Pancreas (tissue), 10 donors: ENCODE data around the gene AGTRAP. TPM values are rescaled to one million over a fixed set of nuclear protein-coding genes. Genes with fewer than 3 reads are reported as not detected.
A peak's percentile ranks its signal among the peaks of the same experiment; 100 is the strongest.

ENCODE experiments used
- ATAC-seq, 4 donors: fragments of 200-7000 bp; cut with Tn5 transposase; one replicate each; pipeline versions ENCODE4 v1.8.0 to v1.9.1; 2020; ENCODE audit warnings: mild to moderate bottlenecking in 4 of 4, moderate library complexity in 4 of 4
- DNase-seq, 6 donors: peaks; one replicate each; pipeline ENCODE4 v3.0.0-alpha.2; 2020
- FAIRE-seq: peaks from 2 replicates; lab custom pipeline; 2012; peaks lifted over from hg19 to GRCh38; lab: Jason Lieb, UNC
- H3K27ac ChIP-seq, 4 donors: fragments of 200-600 bp; sonication (generic); 1 replicate in 3 of 4; 2 replicates in 1 of 4; pipeline versions ENCODE4 v1.5.0 to v1.8.0; 2020
- H3K27me3 ChIP-seq, 4 donors: fragments of 200-600 bp; one replicate each; pipeline ENCODE4 v1.8.0; 2021
- H3K36me3 ChIP-seq, 3 donors: fragments of 200-600 bp; sonication (generic) in 1 of 3; one replicate each; pipeline versions ENCODE4 v1.5.0 to v1.8.0; 2020 to 2021
- H3K4me1 ChIP-seq, 3 donors: fragments of 200-600 bp; one replicate each; pipeline ENCODE4 v1.8.0; 2021
- H3K4me3 ChIP-seq, 4 donors: fragments of 200-600 bp; sonication (generic) in 2 of 4; one replicate each; pipeline versions ENCODE4 v1.5.0 to v1.8.0; 2020 to 2021
- H3K9me3 ChIP-seq, 4 donors: fragments of 200-600 bp; one replicate each; pipeline ENCODE4 v1.8.0; 2021
- WGBS, 2 donors: extraction: QIAGEN DNeasy Blood & Tissue Kit; methylation state at CpG; one replicate each; pipeline ENCODE4 v1.1.7; 2013; 5-methylcytosine and 5-hydroxymethylcytosine counted together
- intact Hi-C, 3 donors: fragments of 100-400 bp; cut with DNase I; formaldehyde crosslinking; loops; one replicate each; pipeline versions ENCODE4 v1.11.1 to v1.14.2; 2022
- polyA plus RNA-seq, 2 donors: library from polyadenylated mRNA; stranded (reverse); fragments of 200-250 nt; gene quantifications; one replicate each; pipeline ENCODE4 v1.2.3, GENCODE V29; 2013
- total RNA-seq, 6 donors: library from RNA; stranded (reverse); fragmentation: NEBNext Ultra II Directional in 4 of 6; extraction: Animal tissue kit (Norgen Biotek cat#: 25700) in 4 of 6; gene quantifications; one replicate each; pipeline versions ENCODE4 v1.2.1 to v1.2.4, GENCODE V29; 2021 to 2023
- TF ChIP-seq, protein P1 (sequence below), 4 donors: fragments of 200-600 bp; sonication (generic) in 3 of 4; IDR thresholded peaks; one replicate each; pipeline versions ENCODE4 v1.5.0 to v1.8.0; 2021; ENCODE audit warnings: antibody characterized with exemption in 4 of 4
- donor health status: healthy with polysubstance abuse.
- donor health status: DM: no; HTN: no; CAD: no; lungs with moderate emphysema.
- donor health status: DM: no; HTN: no; CAD: no.
- donor health status: control.
- donor health status: control.
- donor health status: Bipolar disorder and iron deficiency.
- donor health status: DM: yes; HTN: yes; CAD: no.
- donor health status: DM: no; HTN: no; CAD: no.
- donor health status: DM: no; HTN: no; CAD: no.
- donor health status: DM: yes; HTN: yes; CAD: no.

Gene AGTRAP
- total and polyA plus RNA-seq, 8 donors = 16.8 to 38.5 (median 24.0) TPM

GRCh38 chr1:11759791-11760190 lies 23.9 kb downstream of the AGTRAP start:
- no peaks in the 10 kb centered on the region for H3K9me3 ChIP-seq
- 88 to 92% methylated on average over 4 of the region's 4 CpGs for WGBS, 2 donors
- no peak for ATAC-seq
- intact Hi-C loops = no loop called here
- TF ChIP-seq, protein P1, sequence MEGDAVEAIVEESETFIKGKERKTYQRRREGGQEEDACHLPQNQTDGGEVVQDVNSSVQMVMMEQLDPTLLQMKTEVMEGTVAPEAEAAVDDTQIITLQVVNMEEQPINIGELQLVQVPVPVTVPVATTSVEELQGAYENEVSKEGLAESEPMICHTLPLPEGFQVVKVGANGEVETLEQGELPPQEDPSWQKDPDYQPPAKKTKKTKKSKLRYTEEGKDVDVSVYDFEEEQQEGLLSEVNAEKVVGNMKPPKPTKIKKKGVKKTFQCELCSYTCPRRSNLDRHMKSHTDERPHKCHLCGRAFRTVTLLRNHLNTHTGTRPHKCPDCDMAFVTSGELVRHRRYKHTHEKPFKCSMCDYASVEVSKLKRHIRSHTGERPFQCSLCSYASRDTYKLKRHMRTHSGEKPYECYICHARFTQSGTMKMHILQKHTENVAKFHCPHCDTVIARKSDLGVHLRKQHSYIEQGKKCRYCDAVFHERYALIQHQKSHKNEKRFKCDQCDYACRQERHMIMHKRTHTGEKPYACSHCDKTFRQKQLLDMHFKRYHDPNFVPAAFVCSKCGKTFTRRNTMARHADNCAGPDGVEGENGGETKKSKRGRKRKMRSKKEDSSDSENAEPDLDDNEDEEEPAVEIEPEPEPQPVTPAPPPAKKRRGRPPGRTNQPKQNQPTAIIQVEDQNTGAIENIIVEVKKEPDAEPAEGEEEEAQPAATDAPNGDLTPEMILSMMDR (IDR thresholded peaks at IDR 0.05) = no peak
- peaks cover 3 to 7% (median 7%) of the 10 kb centered on the region in 3 donors for H3K4me1 ChIP-seq
- DNase-seq = no peak
- no peak overlapping the region for H3K27ac ChIP-seq
- FAIRE-seq = no peak
- no peak overlapping the region for H3K4me3 ChIP-seq
- no peaks in the 10 kb centered on the region for H3K27me3 ChIP-seq
- H3K36me3 ChIP-seq = no peaks in the 10 kb centered on the region

DNA sequence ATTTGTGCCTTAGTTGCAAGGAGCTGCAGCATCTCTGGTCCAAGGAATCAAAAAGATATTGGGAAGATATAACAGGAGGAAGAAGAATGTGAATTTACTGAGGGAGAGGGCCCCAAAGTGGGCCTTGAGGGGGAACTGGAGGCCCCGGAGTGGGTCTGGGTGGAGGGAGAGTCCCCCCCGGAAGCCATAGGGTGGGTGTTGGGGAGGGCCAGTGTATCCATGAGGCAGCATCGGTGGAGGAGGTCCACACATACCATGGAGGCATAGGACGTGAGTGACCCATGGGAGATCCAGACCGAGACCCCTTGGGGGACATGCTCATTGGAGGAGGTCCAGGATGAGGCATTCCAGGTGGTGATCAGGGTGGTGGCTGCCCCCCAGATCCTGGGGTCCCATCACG lies 25.3 kb downstream of the AGTRAP start:
- no peak for DNase-seq
- Histone ChIP-seq H3K27ac (no peak overlapping the region), H3K4me1 (no peaks in the 10 kb centered on the region), H3K4me3 (no peak overlapping the region), H3K9me3 (no peaks in the 10 kb centered on the region), H3K36me3 (no peaks in the 10 kb centered on the region), H3K27me3 (no peaks in the 10 kb centered on the region)
- no peak for ATAC-seq
- intact Hi-C loops = no loop called here
- WGBS, 2 donors = 83 to 89% methylated on average over 6 of the region's 6 CpGs
- TF ChIP-seq, protein P1 (IDR thresholded peaks at IDR 0.05) = no peak
- FAIRE-seq = no peak

DNA sequence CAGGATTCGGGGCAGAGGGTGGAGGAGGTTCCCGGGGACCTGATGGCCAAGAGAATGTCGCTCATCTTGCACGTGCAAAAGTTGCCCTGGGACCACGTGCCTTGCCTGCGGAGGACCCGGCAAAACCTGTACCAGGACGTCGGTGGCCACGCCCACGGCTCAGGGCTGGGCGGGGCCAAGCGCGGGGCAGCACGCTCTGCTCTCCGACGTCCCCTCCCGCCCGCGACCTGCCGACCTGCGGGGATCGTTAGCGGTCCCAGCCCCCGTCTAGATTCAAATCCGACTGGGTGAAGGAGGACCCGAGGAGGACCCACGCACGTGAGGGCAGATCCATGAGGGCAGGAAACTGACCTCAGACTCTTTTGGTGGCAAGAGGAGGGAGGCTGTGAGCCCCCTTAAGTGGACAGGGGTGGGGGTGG lies 26.1 kb downstream of the AGTRAP start, which contains the start of gene C1orf167:
Gene C1orf167 (plus strand): TSS at position 206 of the 419 bp plus-strand sequence. CDS start 2,208 bp downstream, outside the sequence.
- Histone ChIP-seq H3K9me3 (no peaks in the 10 kb centered on the region), H3K27ac (no peak within 1 kb of the TSS), H3K27me3 (no peaks in the 10 kb centered on the region), H3K4me3 (no peak within 1 kb of the TSS), H3K4me1 (no peaks in the 10 kb centered on the region), H3K36me3 (no peaks in the 10 kb centered on the region)
- peak; percentile 39 to 81 (median 52) for ATAC-seq
- 7% methylated on average over 29 of the region's 29 CpGs for WGBS, 2 donors
- DNase-seq = peak in 1 of 6 donors; percentile 45
- no peak for FAIRE-seq
- intact Hi-C loops = no loop called here
- TF ChIP-seq, protein P1 (IDR thresholded peaks at IDR 0.05) = no peak

DNA sequence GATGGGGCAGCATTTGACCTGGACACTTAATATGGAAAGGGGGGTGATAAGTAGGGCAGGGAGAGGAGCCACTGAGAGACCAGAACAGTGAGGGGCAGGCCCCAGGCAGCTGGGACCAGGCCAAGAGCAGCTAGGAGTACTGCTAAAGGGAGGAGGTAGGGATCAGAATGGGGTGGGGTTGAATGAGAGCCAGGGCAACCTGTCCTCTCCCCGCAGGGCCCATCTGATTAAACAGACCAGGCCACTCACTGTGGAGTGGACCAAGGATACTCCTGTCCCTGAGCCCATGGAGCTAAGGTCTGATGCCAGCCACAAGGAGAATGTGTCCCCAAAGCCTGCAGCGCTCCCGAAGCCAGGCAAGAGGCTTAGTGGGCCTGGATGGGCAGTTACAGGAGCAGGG lies 28.2 kb downstream of the AGTRAP start:
- no peaks in the 10 kb centered on the region for H3K36me3 ChIP-seq
- no peak for ATAC-seq
- no peak for DNase-seq
- H3K4me3 ChIP-seq = no peak overlapping the region
- FAIRE-seq = no peak
- TF ChIP-seq, protein P1 (IDR thresholded peaks at IDR 0.05) = no peak
- WGBS, 2 donors = 84 to 91% methylated on average over 3 of the region's 3 CpGs
- no peaks in the 10 kb centered on the region for H3K27me3 ChIP-seq
- no peak overlapping the region for H3K27ac ChIP-seq
- H3K4me1 ChIP-seq = no peaks in the 10 kb centered on the region
- no peaks in the 10 kb centered on the region for H3K9me3 ChIP-seq
- intact Hi-C loops = no loop called here

DNA sequence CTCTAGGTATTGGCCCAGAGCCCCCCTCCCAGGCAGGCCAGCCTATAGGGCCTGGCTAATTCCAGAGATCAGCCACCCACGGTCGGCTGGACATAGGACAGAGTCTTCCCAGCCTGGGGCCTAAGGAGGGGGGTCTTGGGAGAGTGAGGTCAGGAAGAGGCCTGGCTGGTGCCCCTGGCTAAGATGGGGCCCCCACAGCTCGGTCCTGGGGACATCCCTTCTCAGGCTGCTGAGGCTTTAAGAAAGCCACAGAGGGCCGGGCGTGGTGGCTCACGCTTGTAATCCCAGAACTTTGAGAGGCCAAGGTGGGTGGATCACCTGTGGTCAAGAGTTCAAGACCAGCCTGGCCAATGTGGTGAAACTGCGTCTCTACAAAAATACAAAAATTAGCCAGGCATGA lies 28.6 kb downstream of the AGTRAP start:
- intact Hi-C loops = no loop called here
- no peaks in the 10 kb centered on the region for H3K4me1 ChIP-seq
- H3K9me3 ChIP-seq = no peaks in the 10 kb centered on the region
- no peak overlapping the region for H3K4me3 ChIP-seq
- TF ChIP-seq, protein P1 (IDR thresholded peaks at IDR 0.05) = no peak
- ATAC-seq (no peak), DNase-seq (no peak), FAIRE-seq (no peak)
- no peak overlapping the region for H3K27ac ChIP-seq
- no peaks in the 10 kb centered on the region for H3K27me3 ChIP-seq
- H3K36me3 ChIP-seq = no peaks in the 10 kb centered on the region
- WGBS, 2 donors = 81 to 83% methylated on average over 7 of the region's 7 CpGs
